Neural crest cell (in vitro differentiated cells): ENCODE results near the gene GALNT17. TPM values are rescaled to one million over a fixed set of nuclear protein-coding genes. Genes with fewer than 3 reads are reported as not detected.

Experiments
- DNase-seq: peaks from one replicate; pipeline ENCODE4 v3.0.0; 2021; ENCODE audit warnings: low read depth, mixed read lengths, low spot score
- H3K27ac Mint-ChIP-seq: one replicate; pipeline ENCODE4 v1.8.0; 2021; ENCODE audit warnings: mild to moderate bottlenecking, mixed read lengths; ENCODE audit not compliant: unreplicated experiment
- H3K27me3 Mint-ChIP-seq: 2 replicates; pipeline ENCODE4 v1.8.0; 2021; ENCODE audit warnings: low read depth, mild to moderate bottlenecking, mixed read lengths
- H3K36me3 Mint-ChIP-seq: 2 replicates; pipeline ENCODE4 v1.8.0; 2021; ENCODE audit warnings: low read depth, mild to moderate bottlenecking, mixed read lengths
- H3K4me1 Mint-ChIP-seq: 2 replicates; pipeline ENCODE4 v1.8.0; 2021; ENCODE audit warnings: mixed read lengths
- H3K4me3 Mint-ChIP-seq: one replicate; pipeline ENCODE4 v1.8.0; 2021; ENCODE audit warnings: mild to moderate bottlenecking, mixed read lengths
- H3K9me3 Mint-ChIP-seq: 2 replicates; pipeline ENCODE4 v1.8.0; 2021; ENCODE audit warnings: mixed read lengths
- CTCF ChIP-seq: fragments of 200-600 bp; sonication (generic); conservative IDR thresholded peaks from 2 replicates; pipeline ENCODE4 v1.5.0; 2021; ENCODE audit warnings: antibody characterized with exemption, mild to moderate bottlenecking
- total RNA-seq: library from RNA; stranded (reverse); gene quantifications from 2 replicates; pipeline ENCODE4 v1.2.1, GENCODE V29; 2021

GALNT17 gene
- total RNA-seq, 1 donor from 2014 or later, result 11.0 TPM

DNA sequence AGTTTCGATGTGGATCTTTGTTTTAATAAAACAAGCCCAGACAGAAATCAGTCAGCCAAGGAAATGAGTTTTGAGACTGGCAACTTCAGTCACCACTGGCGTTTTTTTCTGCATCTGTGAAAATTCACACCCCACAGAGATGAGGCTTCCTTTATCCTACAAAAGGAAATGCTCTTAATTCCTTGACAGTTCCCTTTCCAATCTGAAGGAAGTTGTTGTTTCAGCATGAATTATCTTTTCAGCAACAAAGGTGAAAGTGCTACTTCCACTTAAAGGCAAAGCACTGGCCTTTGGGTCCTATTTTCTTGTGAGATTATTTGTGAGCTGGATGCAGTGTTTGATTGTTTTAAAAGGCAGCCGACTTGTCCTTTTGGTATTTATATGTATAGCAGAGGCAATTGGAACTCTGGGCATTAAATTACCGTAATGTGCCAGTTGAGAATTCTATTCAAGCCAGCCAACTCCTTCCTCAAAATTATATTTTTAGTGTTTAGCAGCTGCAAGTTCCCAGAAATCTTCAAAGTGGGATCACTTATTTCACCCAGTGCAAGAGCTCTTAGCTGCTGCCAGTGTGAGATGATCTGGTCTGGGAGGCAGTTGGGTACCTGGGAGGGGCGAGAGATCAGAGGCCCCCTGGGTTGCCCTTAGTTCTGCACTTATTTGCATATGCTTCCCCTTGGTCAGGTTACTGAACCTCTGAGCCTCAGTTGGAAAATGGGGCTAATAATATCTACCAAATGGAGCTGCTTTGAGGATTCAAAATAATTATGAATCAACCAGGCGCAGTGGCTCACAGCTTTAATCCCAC, 427.1 kb downstream of the GALNT17 start:
- H3K9me3 Mint-ChIP-seq, result no peaks in the 10 kb centered on the region
- DNase-seq, result no peak
- TF ChIP-seq CTCF, result no peak
- H3K4me3 Mint-ChIP-seq, result no peak overlapping the region
- no peaks in the 10 kb centered on the region for H3K36me3 Mint-ChIP-seq
- no peaks in the 10 kb centered on the region for H3K27me3 Mint-ChIP-seq
- peaks cover 22% of the 10 kb centered on the region for H3K4me1 Mint-ChIP-seq
- peak overlapping the region; percentile 58 for H3K27ac Mint-ChIP-seq

- no peaks in the 10 kb centered on the region for H3K9me3 Mint-ChIP-seq
- H3K4me1 Mint-ChIP-seq, result peaks cover 22% of the 10 kb centered on the region
- no peak for TF ChIP-seq CTCF
- peak overlapping the region; percentile 90 for H3K27ac Mint-ChIP-seq
- no peak for DNase-seq
- no peaks in the 10 kb centered on the region for H3K36me3 Mint-ChIP-seq
- H3K4me3 Mint-ChIP-seq, result no peak overlapping the region
- no peaks in the 10 kb centered on the region for H3K27me3 Mint-ChIP-seq
Measured at GRCh38 chr7:71560354-71560995, 428.5 kb downstream of the GALNT17 start.

DNA sequence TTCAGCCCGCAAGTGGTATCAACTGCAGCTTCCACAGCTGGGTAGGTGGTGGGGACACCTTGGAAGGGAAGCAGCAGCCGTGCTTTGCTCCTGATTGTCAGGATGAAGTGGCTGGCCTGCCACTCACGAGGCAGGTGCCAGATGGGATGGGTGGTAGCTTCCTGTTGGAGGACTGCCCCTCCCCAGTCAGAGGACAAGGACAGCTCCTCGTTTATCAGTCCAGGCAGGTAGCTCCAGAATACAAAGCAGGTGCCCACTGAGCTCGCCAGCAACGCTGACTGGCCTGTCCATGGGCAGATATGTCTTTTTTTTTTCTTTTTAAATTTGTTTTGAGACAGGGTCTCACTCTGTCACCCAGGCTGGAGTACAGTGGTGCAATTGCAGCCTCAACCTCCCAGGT, 431.3 kb downstream of the GALNT17 start:
- Mint-ChIP-seq H3K4me1 (peaks cover 19% of the 10 kb centered on the region), H3K27ac (no peak overlapping the region), H3K27me3 (no peaks in the 10 kb centered on the region), H3K36me3 (no peaks in the 10 kb centered on the region), H3K4me3 (no peak overlapping the region), H3K9me3 (no peaks in the 10 kb centered on the region)
- no peak for TF ChIP-seq CTCF
- DNase-seq, result no peak

DNA sequence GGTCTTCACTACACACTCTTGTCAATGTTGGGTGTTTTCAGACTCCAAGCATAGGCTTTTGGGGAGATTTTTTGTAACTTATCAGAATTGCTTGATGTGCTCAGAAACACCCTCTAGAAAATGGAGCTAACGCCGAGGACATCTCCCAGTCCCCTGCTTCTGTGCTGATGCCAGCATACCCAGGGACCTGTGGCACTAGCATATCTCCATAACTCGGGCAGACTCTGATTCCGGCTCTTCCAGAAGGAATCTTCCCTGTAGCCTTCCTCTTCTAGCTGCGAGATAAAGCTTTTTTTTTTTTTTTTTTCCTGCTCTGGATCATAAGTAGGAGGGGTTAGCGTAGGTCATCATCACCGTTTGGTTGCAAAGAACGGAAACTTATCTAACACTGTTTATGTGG, 434.4 kb downstream of the GALNT17 start:
- Mint-ChIP-seq H3K9me3 (peaks cover 3% of the 10 kb centered on the region), H3K27ac (no peak overlapping the region), H3K4me3 (no peak overlapping the region), H3K36me3 (no peaks in the 10 kb centered on the region), H3K4me1 (peaks cover 5% of the 10 kb centered on the region), H3K27me3 (no peaks in the 10 kb centered on the region)
- TF ChIP-seq CTCF, result no peak
- DNase-seq, result no peak

GRCh38 chr7:71566991-71567390, 435.0 kb downstream of the GALNT17 start:
- Mint-ChIP-seq H3K4me3 (no peak overlapping the region), H3K27ac (peak overlapping the region; percentile 31), H3K9me3 (peaks cover 3% of the 10 kb centered on the region), H3K36me3 (no peaks in the 10 kb centered on the region), H3K27me3 (no peaks in the 10 kb centered on the region), H3K4me1 (peaks cover 5% of the 10 kb centered on the region)
- no peak for TF ChIP-seq CTCF
- no peak for DNase-seq
